Skeletal muscle cell (primary cell): ENCODE results near the gene DMRTC2.
A peak's percentile ranks its signal among the peaks of the same experiment; 100 is the strongest.

Experiments
- DNase-seq: peaks from one replicate; pipeline ENCODE4 v3.0.0-alpha.2; 2010; ENCODE audit warnings: low read depth
- H3K4me3 ChIP-seq: 2 replicates; pipeline ENCODE4 v1.5.1; 2011; ENCODE audit warnings: low read depth, mild to moderate bottlenecking, control low read depth, low read length, moderate library complexity

The DMRTC2 gene

GRCh38 chr19:41883821-41884733, 39.2 kb downstream of the DMRTC2 start:
- peak; percentile 90 for DNase-seq
- H3K4me3 ChIP-seq, result peak overlapping the region; percentile 94

- no peak for DNase-seq
- no peak overlapping the region for H3K4me3 ChIP-seq
Measured at GRCh38 chr19:41886761-41887710, 42.2 kb downstream of the DMRTC2 start.

- no peak for DNase-seq
- H3K4me3 ChIP-seq, result no peak overlapping the region
Measured at GRCh38 chr19:41887711-41888382, 43.0 kb downstream of the DMRTC2 start.

- H3K4me3 ChIP-seq, result no peak overlapping the region
- no peak for DNase-seq
Measured at GRCh38 chr19:41888926-41889325, 44.1 kb downstream of the DMRTC2 start.

- no peak for DNase-seq
- H3K4me3 ChIP-seq, result no peak overlapping the region
Measured at GRCh38 chr19:41889896-41890295, 45.1 kb downstream of the DMRTC2 start.

- no peak for DNase-seq
- no peak overlapping the region for H3K4me3 ChIP-seq
Measured at GRCh38 chr19:41890936-41891335, 46.1 kb downstream of the DMRTC2 start.

GRCh38 chr19:41892173-41892902, 47.5 kb downstream of the DMRTC2 start:
- H3K4me3 ChIP-seq, result no peak overlapping the region
- DNase-seq, result no peak

GRCh38 chr19:41893899-41894298, 49.1 kb downstream of the DMRTC2 start:
- no peak for DNase-seq
- H3K4me3 ChIP-seq, result no peak overlapping the region

- DNase-seq, result no peak
- no peak overlapping the region for H3K4me3 ChIP-seq
Measured at GRCh38 chr19:41894350-41894749, 49.5 kb downstream of the DMRTC2 start.

- no peak overlapping the region for H3K4me3 ChIP-seq
Measured at GRCh38 chr19:41895745-41896580, 51.1 kb downstream of the DMRTC2 start.

GRCh38 chr19:41896581-41896942, 51.7 kb downstream of the DMRTC2 start:
- H3K4me3 ChIP-seq, result no peak overlapping the region
- DNase-seq, result no peak

More at GRCh38 chr19:41895745-41896580, 51.1 kb downstream of the DMRTC2 start:
- no peak for DNase-seq

GRCh38 chr19:41897181-41897580, 52.3 kb downstream of the DMRTC2 start:
- no peak for DNase-seq
- no peak overlapping the region for H3K4me3 ChIP-seq

GRCh38 chr19:41897820-41898219, 53.0 kb downstream of the DMRTC2 start:
- no peak for DNase-seq
- no peak overlapping the region for H3K4me3 ChIP-seq

- no peak overlapping the region for H3K4me3 ChIP-seq
- DNase-seq, result no peak
Measured at GRCh38 chr19:41898235-41898634, 53.4 kb downstream of the DMRTC2 start.
